OCI-LY1 (cell line): ENCODE measurements around the gene ARPP21.

Experiments
- H2AFZ ChIP-seq: fragments of 200-600 bp; sonication (generic), shearing (Covaris generic); 2 replicates; pipeline ENCODE4 v1.6.0; 2014; ENCODE audit warnings: antibody characterized with exemption, mild to moderate bottlenecking, low read length
- H3F3A ChIP-seq: fragments of 200-600 bp; sonication (generic), shearing (Covaris generic); 2 replicates; pipeline ENCODE4 v1.6.0; 2014; ENCODE audit warnings: mild to moderate bottlenecking, antibody characterized with exemption, low read length, moderate library complexity; ENCODE audit not compliant: insufficient read depth
- H3K27ac ChIP-seq: fragments of 200-600 bp; sonication (generic); 2 replicates; pipeline ENCODE4 v1.5.1; 2014; ENCODE audit warnings: low read length, mixed run types, mild to moderate bottlenecking, low read depth; ENCODE audit not compliant: poor library complexity, severe bottlenecking
- H3K27me3 ChIP-seq: fragments of 200-600 bp; sonication (generic); 2 replicates; pipeline ENCODE4 v1.6.0; 2014; ENCODE audit warnings: antibody characterized with exemption, mild to moderate bottlenecking, low read length, moderate library complexity; ENCODE audit not compliant: insufficient read depth
- H3K36me3 ChIP-seq: fragments of 200-600 bp; sonication (generic); 2 replicates; pipeline ENCODE4 v1.6.1; 2014; ENCODE audit warnings: mild to moderate bottlenecking, antibody characterized with exemption, low read length, moderate library complexity, mixed read lengths; ENCODE audit not compliant: insufficient read depth
- H3K4me1 ChIP-seq: fragments of 200-600 bp; sonication (generic); 2 replicates; pipeline ENCODE4 v1.5.1; 2014; ENCODE audit warnings: mild to moderate bottlenecking, low read length, moderate library complexity; ENCODE audit not compliant: insufficient read depth, severe bottlenecking
- H3K4me2 ChIP-seq: fragments of 200-600 bp; sonication (generic), shearing (Covaris generic); 2 replicates; pipeline ENCODE4 v1.6.1; 2014; ENCODE audit warnings: low read length
- H3K4me3 ChIP-seq: fragments of 200-600 bp; sonication (generic); 2 replicates; pipeline ENCODE4 v1.5.1; 2014; ENCODE audit warnings: low read length, low read depth, mild to moderate bottlenecking, mixed read lengths; ENCODE audit not compliant: poor library complexity, severe bottlenecking
- H3K79me2 ChIP-seq: fragments of 200-600 bp; shearing (Covaris generic); 2 replicates; pipeline ENCODE4 v1.6.1; 2016; ENCODE audit warnings: mixed run types, low read length, mixed read lengths; ENCODE audit not compliant: insufficient read depth
- H3K9ac ChIP-seq: fragments of 200-600 bp; sonication (generic), shearing (Covaris generic); 2 replicates; pipeline ENCODE4 v1.6.1; 2014; ENCODE audit warnings: mild to moderate bottlenecking, low read length, mixed read lengths
- H3K9me2 ChIP-seq: fragments of 200-600 bp; sonication (generic), shearing (Covaris generic); 2 replicates; pipeline ENCODE4 v1.6.1; 2014; ENCODE audit warnings: low read depth, mild to moderate bottlenecking, low read length, mixed read lengths
- H3K9me3 ChIP-seq: fragments of 200-600 bp; shearing (Covaris generic); 2 replicates; pipeline ENCODE4 v1.6.1; 2014; ENCODE audit warnings: low read length, mixed read lengths
- H4K20me1 ChIP-seq: fragments of 200-600 bp; sonication (generic), shearing (Covaris generic); 2 replicates; pipeline ENCODE4 v1.6.0; 2016; ENCODE audit warnings: mild to moderate bottlenecking, low read length; ENCODE audit not compliant: insufficient read depth
- CTCF ChIP-seq: fragments of 200-600 bp; sonication (generic), shearing (Covaris generic); IDR thresholded peaks from 2 replicates; pipeline ENCODE4 v1.5.1; 2017; ENCODE audit warnings: mild to moderate bottlenecking, antibody characterized with exemption, low read length, moderate library complexity, mixed read lengths
- EZH2 ChIP-seq: fragments of 200-600 bp; sonication (generic), shearing (Covaris generic); IDR thresholded peaks from 2 replicates; pipeline ENCODE4 v1.8.0; 2017; ENCODE audit warnings: borderline replicate concordance, mixed run types, mild to moderate bottlenecking, antibody characterized with exemption, low read length, moderate library complexity, mixed read lengths

Gene ARPP21

GRCh38 chr3:35648347-35648746, 9.0 kb downstream of the ARPP21 start:
- Histone ChIP-seq H3K36me3 (no peaks in the 10 kb centered on the region), H3K9me2 (no peaks in the 10 kb centered on the region), H3K4me2 (no peak overlapping the region), H3K9me3 (no peaks in the 10 kb centered on the region), H3F3A (no peaks in the 10 kb centered on the region), H2AFZ (no peak overlapping the region), H3K27ac (no peak overlapping the region), H4K20me1 (no peaks in the 10 kb centered on the region), H3K79me2 (no peaks in the 10 kb centered on the region), H3K4me3 (no peak overlapping the region), H3K27me3 (no peaks in the 10 kb centered on the region), H3K9ac (no peak overlapping the region), H3K4me1 (peaks cover 50% of the 10 kb centered on the region)
- no peak for TF ChIP-seq CTCF
- no peak for TF ChIP-seq EZH2

- no peaks in the 10 kb centered on the region for H3F3A ChIP-seq
- H3K9me2 ChIP-seq: no peaks in the 10 kb centered on the region
- H3K4me2 ChIP-seq: no peak overlapping the region
- H3K9ac ChIP-seq: no peak overlapping the region
- no peak overlapping the region for H2AFZ ChIP-seq
- H3K36me3 ChIP-seq: no peaks in the 10 kb centered on the region
- H3K9me3 ChIP-seq: no peaks in the 10 kb centered on the region
- H3K79me2 ChIP-seq: no peaks in the 10 kb centered on the region
- H3K27ac ChIP-seq: no peak overlapping the region
- peaks cover 56% of the 10 kb centered on the region for H3K4me1 ChIP-seq
- no peaks in the 10 kb centered on the region for H4K20me1 ChIP-seq
- no peak for TF ChIP-seq EZH2
- no peak for TF ChIP-seq CTCF
- H3K27me3 ChIP-seq: no peaks in the 10 kb centered on the region
- no peak overlapping the region for H3K4me3 ChIP-seq
Observed at GRCh38 chr3:35649405-35649804, 10.1 kb downstream of the ARPP21 start.

- Histone ChIP-seq H3K4me1 (peaks cover 56% of the 10 kb centered on the region), H3K4me3 (no peak overlapping the region), H3K36me3 (no peaks in the 10 kb centered on the region), H2AFZ (no peak overlapping the region), H3K4me2 (no peak overlapping the region), H3K9me2 (no peaks in the 10 kb centered on the region), H3K9ac (no peak overlapping the region), H3K27ac (peak overlapping the region; percentile 73), H4K20me1 (no peaks in the 10 kb centered on the region), H3F3A (no peaks in the 10 kb centered on the region), H3K9me3 (no peaks in the 10 kb centered on the region), H3K79me2 (no peaks in the 10 kb centered on the region), H3K27me3 (no peaks in the 10 kb centered on the region)
- no peak for TF ChIP-seq CTCF
- no peak for TF ChIP-seq EZH2
Observed at GRCh38 chr3:35651426-35651825, 12.1 kb downstream of the ARPP21 start.
